NCI-H82 treated with DMSO at 0.1 percent for 48 hours (cell line): ENCODE measurements around the gene RPL10.

ENCODE experiments used
- DNase-seq: peaks from one replicate; lab custom pipeline; 2025; ENCODE audit not compliant: unreplicated experiment; lab: John Stamatoyannopoulos, UW

Gene RPL10

GRCh38 chrX:154443992-154444754 is 46.0 kb downstream of the RPL10 start, which contains the start of gene FAM50A:
TSS of gene FAM50A (plus strand) at chrX:154444141. CDS start at chrX:154444236, 95 bp downstream.
- peak; percentile 26 for DNase-seq

- DNase-seq, result no peak
These were observed 46.6 kb downstream of the RPL10 start for GRCh38 chrX:154444755-154445246.

- DNase-seq, result no peak
These were observed 47.6 kb downstream of the RPL10 start for GRCh38 chrX:154445776-154446175.

GRCh38 chrX:154446430-154446829 is 48.3 kb downstream of the RPL10 start:
- no peak for DNase-seq

- DNase-seq, result no peak
These were observed 50.3 kb downstream of the RPL10 start for GRCh38 chrX:154448484-154448883.

GRCh38 chrX:154449618-154450017 is 51.4 kb downstream of the RPL10 start:
- no peak for DNase-seq

- no peak for DNase-seq
These were observed 52.1 kb downstream of the RPL10 start for GRCh38 chrX:154450312-154450711.
